Non-pigmented ciliary epithelial cell (primary cell): Measurements from ENCODE around the gene PCDHA6.
"Not testable (repeated sequence)": the region's sequence is repeated elsewhere in the genome, so short reads cannot be mapped to it uniquely, and the experiment has no call there.

ENCODE experiments used
- DNase-seq: peaks from one replicate; pipeline ENCODE4 v3.0.0-alpha.2; 2010; ENCODE audit warnings: low read depth

The PCDHA6 gene

GRCh38 chr5:140857177-140857986, 29.6 kb downstream of the PCDHA6 start:
- no peak for DNase-seq

GRCh38 chr5:140857987-140858240, 30.2 kb downstream of the PCDHA6 start:
- no peak for DNase-seq

GRCh38 chr5:140862441-140863295, 34.9 kb downstream of the PCDHA6 start:
- DNase-seq: no peak

GRCh38 chr5:140868721-140869554, 41.2 kb downstream of the PCDHA6 start, which contains the start of gene PCDHA11:
Gene PCDHA11 (plus strand): TSS chr5:140868957. CDS start chr5:140869104, 147 bp downstream.
- DNase-seq: no peak

GRCh38 chr5:140869555-140869886, 41.8 kb downstream of the PCDHA6 start:
- no peak for DNase-seq

GRCh38 chr5:140870221-140871201, 42.8 kb downstream of the PCDHA6 start:
- DNase-seq: no peak

GRCh38 chr5:140875085-140876065, 47.6 kb downstream of the PCDHA6 start, which contains the start of gene PCDHA12:
Gene PCDHA12 (plus strand): TSS chr5:140875308. CDS start chr5:140875473, 165 bp downstream.
- no peak for DNase-seq

GRCh38 chr5:140876541-140877261, 48.9 kb downstream of the PCDHA6 start:
- not testable (repeated sequence) for DNase-seq

- DNase-seq: no peak
Measured at GRCh38 chr5:140877262-140877581, 49.5 kb downstream of the PCDHA6 start.
